Coronary artery (tissue), 2 donors: Measurements from ENCODE around the gene GPC2.
"Not testable (repeated sequence)": the region's sequence is repeated elsewhere in the genome, so short reads cannot be mapped to it uniquely, and the experiment has no call there.

Experiments used
- DNase-seq: peaks from one replicate; pipeline ENCODE4 v3.0.0-alpha.2; 2017; ENCODE audit warnings: low spot score
- H3K27ac ChIP-seq, 2 donors: fragments of 200-600 bp; sonication (generic); one replicate each; pipeline ENCODE4 v1.5.1; 2016 to 2019
- H3K4me3 ChIP-seq: fragments of 200-600 bp; sonication (generic); 2 replicates; pipeline ENCODE4 v1.5.1; 2016; ENCODE audit warnings: mild to moderate bottlenecking, moderate library complexity
- CTCF ChIP-seq: fragments of 200-600 bp; sonication (generic); IDR thresholded peaks from one replicate; pipeline ENCODE4 v1.5.1; 2019; ENCODE audit warnings: antibody characterized with exemption

GPC2 gene

GRCh38 chr7:100192969-100193368 is 15.8 kb upstream of the GPC2 start:
- TF ChIP-seq CTCF: no peak
- DNase-seq: no peak
- Histone ChIP-seq H3K4me3 (no peak overlapping the region), H3K27ac (no peak overlapping the region)

- H3K4me3 ChIP-seq, DNase-seq, H3K27ac ChIP-seq: not testable (repeated sequence)
These were observed 15.2 kb upstream of the GPC2 start for GRCh38 chr7:100192281-100192862.

GRCh38 chr7:100191775-100192174 is 14.6 kb upstream of the GPC2 start:
- no peak for TF ChIP-seq CTCF
- no peak overlapping the region for H3K4me3 ChIP-seq
- no peak overlapping the region for H3K27ac ChIP-seq
- no peak for DNase-seq

GRCh38 chr7:100190048-100190711 is 13.0 kb upstream of the GPC2 start:
- no peak overlapping the region for H3K27ac ChIP-seq
- no peak overlapping the region for H3K4me3 ChIP-seq
- DNase-seq: no peak
- TF ChIP-seq CTCF: no peak

- no peak for TF ChIP-seq CTCF
- no peak overlapping the region for H3K4me3 ChIP-seq
- no peak for DNase-seq
These were observed 11.9 kb upstream of the GPC2 start for GRCh38 chr7:100189061-100189460.

GRCh38 chr7:100185726-100186125 is 8.5 kb upstream of the GPC2 start:
- Histone ChIP-seq H3K27ac (no peak overlapping the region), H3K4me3 (no peak overlapping the region)
- no peak for TF ChIP-seq CTCF
- DNase-seq: no peak

More at GRCh38 chr7:100189061-100189460, 11.9 kb upstream of the GPC2 start:
- H3K27ac ChIP-seq: no peak overlapping the region

- H3K27ac ChIP-seq, DNase-seq, H3K4me3 ChIP-seq: not testable (repeated sequence)
These were observed 5.9 kb upstream of the GPC2 start for GRCh38 chr7:100183090-100183489.

- not testable (repeated sequence) for H3K27ac ChIP-seq, H3K4me3 ChIP-seq, DNase-seq
These were observed 5.4 kb upstream of the GPC2 start for GRCh38 chr7:100182616-100183015.

- not testable (repeated sequence) for DNase-seq, H3K27ac ChIP-seq, H3K4me3 ChIP-seq
These were observed 2.9 kb upstream of the GPC2 start for GRCh38 chr7:100180084-100180483.
